ENCODE measurements around the gene WWOX.
"Not testable (repeated sequence)": the region's sequence is repeated elsewhere in the genome, so short reads cannot be mapped to it uniquely, and the experiment has no call there.

Gene WWOX

GRCh38 chr16:78593352-78593751 is 493.9 kb downstream of the WWOX start:
- H3K27me3 Mint-ChIP-seq (ENCODE audit: low read depth): no peaks in the 10 kb centered on the region
- H3K27ac Mint-ChIP-seq: no peak overlapping the region
- no peaks in the 10 kb centered on the region for H3K36me3 Mint-ChIP-seq (ENCODE audit: low read depth)

GRCh38 chr16:78594191-78594590 is 494.7 kb downstream of the WWOX start:
- no peaks in the 10 kb centered on the region for H3K27me3 Mint-ChIP-seq (ENCODE audit: low read depth)
- no peaks in the 10 kb centered on the region for H3K36me3 Mint-ChIP-seq (ENCODE audit: low read depth)
- no peaks in the 10 kb centered on the region for H3K9me3 Mint-ChIP-seq
- no peaks in the 10 kb centered on the region for H3K4me1 Mint-ChIP-seq (ENCODE audit: low read depth)
- H3K4me3 Mint-ChIP-seq: no peak overlapping the region
- H3K27ac Mint-ChIP-seq: no peak overlapping the region

More at GRCh38 chr16:78593352-78593751, 493.9 kb downstream of the WWOX start:
- Mint-ChIP-seq H3K4me1 (ENCODE audit: low read depth) (no peaks in the 10 kb centered on the region), H3K4me3 (no peak overlapping the region), H3K9me3 (no peaks in the 10 kb centered on the region)

- H3K27ac Mint-ChIP-seq: no peak overlapping the region
- no peaks in the 10 kb centered on the region for H3K9me3 Mint-ChIP-seq
- H3K27me3 Mint-ChIP-seq (ENCODE audit: low read depth): no peaks in the 10 kb centered on the region
- H3K36me3 Mint-ChIP-seq (ENCODE audit: low read depth): no peaks in the 10 kb centered on the region
- no peaks in the 10 kb centered on the region for H3K4me1 Mint-ChIP-seq (ENCODE audit: low read depth)
- H3K4me3 Mint-ChIP-seq: no peak overlapping the region
These were observed 497.0 kb downstream of the WWOX start for GRCh38 chr16:78596348-78596995.

DNA sequence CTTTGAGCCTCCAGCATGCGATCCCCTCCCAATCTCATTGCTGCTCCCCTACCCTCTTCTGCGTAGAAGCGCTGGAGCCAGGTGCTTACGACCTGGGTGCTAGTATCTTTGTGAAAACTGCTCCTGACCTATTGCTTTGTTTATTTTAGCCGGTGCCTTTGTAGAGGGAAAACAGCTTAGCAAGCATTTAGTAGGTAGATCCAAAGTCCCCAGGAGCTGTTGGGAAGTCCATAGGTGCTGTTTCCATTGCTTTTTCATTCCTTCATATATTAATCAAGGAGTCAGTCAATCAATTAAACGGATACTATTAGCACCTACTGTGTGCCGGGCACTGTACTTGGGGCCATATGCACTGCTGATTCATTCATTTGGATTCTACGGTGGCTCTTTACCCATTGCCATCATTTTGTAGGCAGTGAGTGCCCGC is 497.6 kb downstream of the WWOX start:
- Mint-ChIP-seq H3K36me3 (ENCODE audit: low read depth) (no peaks in the 10 kb centered on the region), H3K4me3 (no peak overlapping the region), H3K27me3 (ENCODE audit: low read depth) (no peaks in the 10 kb centered on the region), H3K27ac (no peak overlapping the region), H3K9me3 (no peaks in the 10 kb centered on the region), H3K4me1 (ENCODE audit: low read depth) (no peaks in the 10 kb centered on the region)

GRCh38 chr16:78597809-78598570 is 498.5 kb downstream of the WWOX start:
- H3K27me3 Mint-ChIP-seq (ENCODE audit: low read depth): no peaks in the 10 kb centered on the region
- H3K4me1 Mint-ChIP-seq (ENCODE audit: low read depth): no peaks in the 10 kb centered on the region
- H3K27ac Mint-ChIP-seq: no peak overlapping the region
- H3K36me3 Mint-ChIP-seq (ENCODE audit: low read depth): no peaks in the 10 kb centered on the region
- no peak overlapping the region for H3K4me3 Mint-ChIP-seq
- H3K9me3 Mint-ChIP-seq: no peaks in the 10 kb centered on the region

GRCh38 chr16:78599271-78599670 is 499.8 kb downstream of the WWOX start:
- Mint-ChIP-seq H3K27me3 (ENCODE audit: low read depth) (no peaks in the 10 kb centered on the region), H3K9me3 (no peaks in the 10 kb centered on the region), H3K27ac (no peak overlapping the region), H3K4me1 (ENCODE audit: low read depth) (no peaks in the 10 kb centered on the region), H3K36me3 (ENCODE audit: low read depth) (no peaks in the 10 kb centered on the region), H3K4me3 (no peak overlapping the region)

DNA sequence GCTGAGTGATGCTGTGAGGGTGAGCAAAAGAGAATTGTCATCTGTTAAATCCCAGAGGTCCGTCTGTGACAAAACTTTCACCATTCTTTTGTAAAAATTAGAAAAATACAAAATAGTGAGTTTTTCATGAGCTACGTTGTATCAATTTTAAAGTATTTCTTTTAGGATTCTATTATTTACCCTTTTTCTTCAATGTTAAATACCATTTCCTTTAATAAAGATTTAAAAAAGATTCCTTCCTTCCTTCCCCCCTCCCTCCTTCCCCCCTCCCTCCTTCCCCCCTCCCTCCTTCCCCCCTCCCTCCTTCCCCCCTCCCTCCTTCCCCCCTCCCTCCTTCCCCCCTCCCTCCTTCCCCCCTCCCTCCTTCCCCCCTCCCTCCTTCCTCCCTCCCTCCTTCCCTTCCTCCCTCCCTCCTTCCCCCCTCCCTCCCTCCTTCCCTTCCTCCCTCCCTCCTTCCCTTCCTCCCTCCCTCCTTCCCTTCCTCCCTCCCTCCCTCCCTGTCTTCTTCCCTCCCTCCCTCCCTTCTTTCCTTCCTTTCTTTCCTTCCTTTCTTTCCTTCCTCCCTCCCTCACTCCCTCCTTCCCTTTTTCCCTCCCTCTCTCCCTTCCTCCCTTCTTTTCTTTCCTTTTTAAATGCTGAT is 505.1 kb downstream of the WWOX start:
- not testable (repeated sequence) for H3K27ac Mint-ChIP-seq; H3K4me3 Mint-ChIP-seq; H3K9me3 Mint-ChIP-seq; H3K27me3 Mint-ChIP-seq (ENCODE audit: low read depth); H3K4me1 Mint-ChIP-seq (ENCODE audit: low read depth); H3K36me3 Mint-ChIP-seq (ENCODE audit: low read depth)

DNA sequence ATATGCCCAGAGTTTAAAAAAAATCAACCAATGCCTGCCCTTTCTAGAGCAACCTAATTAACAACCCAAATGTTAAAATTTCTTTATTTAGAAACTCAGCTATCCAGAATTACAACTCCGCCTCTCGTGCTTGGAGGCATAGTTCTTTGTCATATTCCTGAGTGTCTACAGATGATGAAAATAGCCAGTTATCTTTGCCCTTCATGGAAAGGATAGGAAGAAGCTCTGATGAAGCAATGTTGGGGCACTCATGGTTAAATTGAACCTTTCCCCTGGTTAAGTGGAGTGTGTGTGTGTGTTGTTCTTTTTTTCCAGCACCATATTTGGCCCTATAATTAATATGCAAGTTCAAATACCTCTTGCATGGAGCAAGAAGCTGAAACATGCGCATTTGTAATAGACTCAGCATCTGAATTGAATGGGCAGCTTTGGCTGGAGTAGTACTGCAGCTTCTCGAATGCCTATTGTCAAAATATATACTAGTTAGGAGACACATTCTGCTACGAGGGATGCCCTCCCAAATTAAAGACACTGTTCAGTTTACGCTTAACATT is 506.2 kb downstream of the WWOX start:
- H3K4me3 Mint-ChIP-seq: no peak overlapping the region
- H3K27ac Mint-ChIP-seq: no peak overlapping the region
- no peaks in the 10 kb centered on the region for H3K9me3 Mint-ChIP-seq
- peaks cover 2% of the 10 kb centered on the region for H3K4me1 Mint-ChIP-seq (ENCODE audit: low read depth)
- no peaks in the 10 kb centered on the region for H3K36me3 Mint-ChIP-seq (ENCODE audit: low read depth)
- no peaks in the 10 kb centered on the region for H3K27me3 Mint-ChIP-seq (ENCODE audit: low read depth)

DNA sequence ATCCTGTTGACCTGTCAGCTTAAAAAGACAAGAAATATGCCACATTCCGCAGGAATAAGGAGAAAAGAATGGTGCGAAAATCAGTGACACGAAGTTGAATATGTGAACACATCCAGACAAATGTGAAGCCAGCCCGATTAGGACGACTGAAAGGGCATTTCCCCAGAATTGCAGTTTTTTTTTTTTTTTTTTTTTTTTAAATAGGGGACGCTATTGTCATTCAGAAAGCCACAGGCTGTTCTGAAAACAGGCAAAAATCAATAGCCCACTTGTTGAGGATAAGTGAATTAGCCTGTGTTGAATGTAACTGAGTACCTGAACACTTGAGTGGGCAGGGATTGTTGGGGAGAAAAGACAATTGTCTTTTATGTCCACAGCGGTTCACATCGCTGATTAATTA is 507.1 kb downstream of the WWOX start:
- Mint-ChIP-seq H3K4me1 (ENCODE audit: low read depth) (peaks cover 2% of the 10 kb centered on the region), H3K9me3 (no peaks in the 10 kb centered on the region), H3K27ac (no peak overlapping the region), H3K4me3 (no peak overlapping the region), H3K36me3 (ENCODE audit: low read depth) (no peaks in the 10 kb centered on the region), H3K27me3 (ENCODE audit: low read depth) (no peaks in the 10 kb centered on the region)

DNA sequence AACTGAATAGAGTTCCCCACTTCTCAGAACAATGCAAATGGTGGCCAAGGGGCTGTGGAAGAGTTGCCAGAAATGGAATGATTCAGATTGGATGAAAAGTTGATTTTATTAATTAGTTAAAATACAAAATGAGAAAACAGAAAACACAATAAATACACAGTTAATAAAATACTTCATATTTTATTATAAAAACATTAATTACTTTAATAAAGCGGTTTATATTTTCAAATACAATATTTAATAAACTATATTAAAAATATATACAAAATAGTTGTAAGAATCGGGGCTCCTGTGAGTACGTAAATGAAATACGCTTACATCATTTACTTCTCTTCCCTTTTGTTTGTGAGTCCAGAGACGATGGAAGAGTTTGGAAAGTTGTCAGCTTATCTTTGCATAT is 507.6 kb downstream of the WWOX start:
- no peaks in the 10 kb centered on the region for H3K27me3 Mint-ChIP-seq (ENCODE audit: low read depth)
- no peaks in the 10 kb centered on the region for H3K9me3 Mint-ChIP-seq
- no peak overlapping the region for H3K27ac Mint-ChIP-seq
- no peaks in the 10 kb centered on the region for H3K36me3 Mint-ChIP-seq (ENCODE audit: low read depth)
- H3K4me3 Mint-ChIP-seq: no peak overlapping the region
- peaks cover 2% of the 10 kb centered on the region for H3K4me1 Mint-ChIP-seq (ENCODE audit: low read depth)

DNA sequence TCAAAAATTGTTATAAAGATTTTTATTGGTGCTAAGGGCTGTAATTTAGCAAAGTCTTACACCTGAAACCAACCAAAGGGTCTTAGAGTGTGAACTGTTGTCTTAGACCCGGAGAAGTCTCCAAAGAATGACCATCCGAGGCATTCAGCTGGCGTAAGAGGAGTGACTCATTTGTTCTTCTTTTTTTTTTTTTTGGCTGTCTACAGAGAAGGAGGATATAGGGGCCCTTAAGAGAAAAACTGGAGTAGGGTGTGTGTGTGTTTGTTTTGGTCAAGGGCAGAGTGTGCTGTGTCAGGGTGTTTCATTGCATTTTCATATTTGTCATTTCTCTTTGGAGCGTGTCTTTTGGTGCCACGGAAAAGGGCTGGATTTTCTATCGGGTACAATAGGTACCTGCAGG is 508.0 kb downstream of the WWOX start:
- no peaks in the 10 kb centered on the region for H3K9me3 Mint-ChIP-seq
- H3K36me3 Mint-ChIP-seq (ENCODE audit: low read depth): no peaks in the 10 kb centered on the region
- H3K27me3 Mint-ChIP-seq (ENCODE audit: low read depth): no peaks in the 10 kb centered on the region
- H3K4me3 Mint-ChIP-seq: no peak overlapping the region
- peaks cover 2% of the 10 kb centered on the region for H3K4me1 Mint-ChIP-seq (ENCODE audit: low read depth)
- no peak overlapping the region for H3K27ac Mint-ChIP-seq

GRCh38 chr16:78608305-78608776 is 508.9 kb downstream of the WWOX start:
- no peak overlapping the region for H3K4me3 Mint-ChIP-seq
- no peaks in the 10 kb centered on the region for H3K27me3 Mint-ChIP-seq (ENCODE audit: low read depth)
- no peak overlapping the region for H3K27ac Mint-ChIP-seq
- H3K9me3 Mint-ChIP-seq: no peaks in the 10 kb centered on the region
- no peaks in the 10 kb centered on the region for H3K36me3 Mint-ChIP-seq (ENCODE audit: low read depth)
- H3K4me1 Mint-ChIP-seq (ENCODE audit: low read depth): peaks cover 2% of the 10 kb centered on the region

DNA sequence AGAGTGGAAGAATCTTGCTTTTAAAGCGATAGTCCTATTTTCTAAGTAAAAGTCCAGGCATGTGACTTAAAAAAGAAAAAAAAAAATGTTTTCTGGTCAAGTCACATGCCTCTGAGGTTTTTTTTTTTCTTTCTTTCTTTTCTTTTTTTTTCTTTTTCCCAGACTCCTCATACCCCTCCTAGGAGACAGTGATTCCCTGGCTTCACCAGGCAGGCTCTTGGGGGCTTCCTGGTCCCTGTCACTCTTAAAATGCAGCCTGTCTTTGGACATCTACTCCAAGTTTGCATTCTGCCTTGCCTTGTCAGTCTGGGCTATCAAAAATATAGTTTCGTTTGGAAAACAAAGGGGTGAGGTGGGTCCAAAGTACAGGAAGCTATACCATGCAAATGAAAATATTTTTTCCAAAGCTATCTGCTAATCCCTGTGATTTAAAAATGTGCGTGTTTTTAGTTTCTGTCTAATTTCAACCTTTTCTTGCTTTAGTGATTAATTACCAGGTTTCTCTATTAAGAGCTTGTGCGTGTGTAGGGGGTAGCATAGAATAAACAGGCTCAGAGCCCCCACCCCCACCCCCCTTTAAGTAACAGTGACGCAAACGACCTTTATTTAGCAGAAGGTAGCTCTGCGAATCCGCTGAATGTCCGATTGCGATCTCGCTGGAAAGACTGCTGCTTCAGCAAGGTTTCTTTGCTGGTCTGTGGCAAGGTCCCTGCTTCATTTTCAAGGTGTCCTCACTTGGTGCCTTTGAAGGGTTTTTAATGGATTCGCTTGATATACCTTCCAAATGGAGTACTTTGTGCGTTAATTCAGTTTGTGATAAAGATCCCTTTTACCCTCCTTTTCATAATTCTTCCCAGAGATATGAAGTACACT is 510.2 kb downstream of the WWOX start:
- Mint-ChIP-seq H3K4me3 (no peak overlapping the region), H3K9me3 (no peaks in the 10 kb centered on the region), H3K36me3 (ENCODE audit: low read depth) (no peaks in the 10 kb centered on the region), H3K4me1 (ENCODE audit: low read depth) (peaks cover 2% of the 10 kb centered on the region), H3K27me3 (ENCODE audit: low read depth) (no peaks in the 10 kb centered on the region), H3K27ac (no peak overlapping the region)

DNA sequence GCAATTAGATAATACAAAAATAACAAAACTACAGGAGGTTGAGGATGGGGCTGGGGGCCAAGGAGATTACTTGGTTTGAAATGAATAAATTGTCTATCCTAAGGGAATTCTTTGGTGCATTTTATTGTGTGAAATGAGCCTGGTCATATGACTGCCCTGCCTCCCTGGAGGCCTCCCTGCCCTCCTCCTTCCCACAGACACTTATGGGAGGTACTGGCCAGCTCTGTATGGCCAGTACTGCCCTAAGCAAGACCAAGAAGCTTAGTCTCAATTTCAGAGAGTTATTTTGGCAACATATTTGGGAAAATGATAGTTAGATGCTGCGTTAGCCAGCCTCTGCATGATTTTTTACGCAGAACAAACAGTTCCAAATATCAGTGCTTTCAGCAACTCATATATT is 511.9 kb downstream of the WWOX start:
- no peak overlapping the region for H3K4me3 Mint-ChIP-seq
- H3K27ac Mint-ChIP-seq: no peak overlapping the region
- H3K36me3 Mint-ChIP-seq (ENCODE audit: low read depth): no peaks in the 10 kb centered on the region
- H3K27me3 Mint-ChIP-seq (ENCODE audit: low read depth): no peaks in the 10 kb centered on the region
- peaks cover 2% of the 10 kb centered on the region for H3K4me1 Mint-ChIP-seq (ENCODE audit: low read depth)
- H3K9me3 Mint-ChIP-seq: no peaks in the 10 kb centered on the region
